Bone marrow (tissue), 2 donors: ENCODE results near the gene MMP24.

ENCODE experiments used
- DNase-seq, 2 donors: peaks; one replicate each; lab custom pipeline; 2025; lab: John Stamatoyannopoulos, UW

The MMP24 gene

DNA sequence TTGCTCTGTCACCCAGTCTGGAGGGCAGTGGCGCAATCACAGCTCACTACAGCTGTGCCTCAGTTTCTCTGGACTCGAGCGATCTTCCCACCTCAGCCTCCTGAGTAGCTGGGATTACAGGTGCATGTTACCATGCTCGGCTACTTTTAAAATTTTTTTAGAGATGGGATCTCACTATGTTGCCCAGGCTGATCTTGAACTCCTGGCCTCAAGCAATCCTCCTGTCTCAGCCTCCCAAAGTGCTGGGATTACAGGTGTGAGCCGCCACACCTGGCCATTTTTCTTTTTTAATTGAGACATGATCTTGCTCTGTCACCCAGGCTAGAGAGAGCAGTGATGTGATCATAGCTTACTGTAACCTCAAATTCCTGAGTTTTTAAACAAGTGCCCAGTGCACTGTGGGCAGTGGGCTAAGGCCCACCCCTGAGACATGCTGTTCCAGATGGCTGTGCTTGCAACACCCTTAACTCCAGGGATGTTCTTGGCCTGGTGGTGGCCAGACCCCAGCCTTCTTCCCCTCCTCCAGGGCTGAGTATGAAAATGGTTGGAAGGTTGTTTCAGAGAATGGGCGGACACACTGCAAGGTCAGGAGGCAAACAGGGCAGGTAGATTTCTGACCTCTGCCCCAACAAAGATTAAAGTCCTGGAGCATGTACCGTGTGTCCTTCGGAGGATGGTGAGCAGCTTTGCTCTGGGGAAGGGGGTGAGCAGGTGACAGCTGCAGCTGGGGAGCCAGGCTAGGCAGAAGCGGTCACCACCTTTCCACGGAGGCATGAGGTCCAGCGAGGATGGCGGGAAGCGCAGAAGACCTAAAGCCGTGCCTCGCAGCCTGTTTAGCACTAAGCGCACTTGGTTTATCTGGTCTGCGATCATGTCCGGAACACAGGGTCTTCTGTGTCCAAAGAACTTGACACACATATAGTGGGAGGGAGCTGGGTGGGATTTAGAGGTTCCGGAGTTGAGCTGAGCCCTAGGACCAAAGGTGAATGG, 67.1 kb downstream of the MMP24 start:
- DNase-seq, result no peak

GRCh38 chr20:35294293-35294685, 67.8 kb downstream of the MMP24 start:
- DNase-seq, result no peak

- no peak for DNase-seq
These were observed 68.6 kb downstream of the MMP24 start for GRCh38 chr20:35295058-35295457.

DNA sequence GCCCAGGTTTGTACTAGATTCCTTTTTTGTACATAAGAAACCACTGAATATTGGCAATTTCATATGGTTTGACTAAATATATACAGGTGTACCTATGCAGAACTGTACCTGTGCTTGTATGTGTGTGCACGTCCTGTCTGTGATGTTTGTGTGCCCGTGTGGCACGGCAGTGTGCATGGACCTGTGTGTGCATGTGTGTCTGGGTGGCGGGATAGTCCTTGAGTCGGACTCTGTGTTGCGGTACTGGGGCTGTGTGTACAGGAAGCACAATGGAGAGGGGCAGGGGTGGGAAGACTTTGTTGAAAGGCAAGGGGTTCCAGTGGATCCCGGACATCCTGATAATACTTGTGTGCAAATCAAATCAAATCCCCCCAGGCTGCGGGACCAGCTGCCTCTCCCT, 69.2 kb downstream of the MMP24 start:
- no peak for DNase-seq

DNA sequence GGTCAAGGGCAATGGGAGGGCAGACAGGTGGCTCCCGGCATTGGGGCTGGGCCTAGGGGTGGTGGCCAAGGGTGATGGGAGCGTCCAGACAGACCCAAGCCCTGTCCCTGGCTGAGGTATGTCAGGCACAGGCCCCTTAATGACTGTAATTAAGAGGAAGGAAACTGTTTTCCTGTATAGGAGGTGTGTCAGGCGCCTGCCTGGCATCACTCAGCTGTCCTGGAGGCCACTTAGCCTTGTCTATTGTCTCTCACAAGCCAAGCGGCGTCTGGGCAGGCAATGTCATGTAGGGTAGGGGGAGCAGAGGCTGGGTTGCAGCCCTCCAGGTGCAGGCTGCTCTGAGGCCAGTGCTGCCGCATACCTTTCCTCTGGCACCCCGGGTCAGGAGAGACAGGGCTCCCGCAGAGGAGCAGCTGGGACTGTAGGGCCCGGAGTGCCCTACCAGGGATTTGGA, 69.6 kb downstream of the MMP24 start:
- no peak for DNase-seq

DNA sequence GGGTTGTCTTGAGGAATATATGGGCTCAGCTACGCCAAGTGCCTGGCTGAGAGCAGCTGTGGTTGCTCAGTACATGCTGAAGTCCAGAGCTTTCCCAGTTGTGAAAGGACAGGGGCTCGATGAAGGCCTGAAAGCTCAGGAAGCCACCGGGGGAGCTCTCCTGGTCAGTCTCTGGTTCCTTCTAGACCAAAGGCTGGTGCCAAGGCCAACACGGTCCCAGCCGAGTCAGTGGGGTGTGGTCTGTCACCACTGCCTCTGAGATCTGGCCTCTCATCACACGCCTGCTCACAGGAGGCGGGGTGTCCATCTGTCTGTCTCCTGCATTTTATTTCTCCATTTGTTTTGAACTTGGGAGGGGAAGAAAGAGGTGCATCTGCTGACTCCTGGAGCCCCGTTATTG, 70.7 kb downstream of the MMP24 start:
- no peak for DNase-seq

GRCh38 chr20:35297740-35298139, 71.2 kb downstream of the MMP24 start:
- DNase-seq, result no peak

GRCh38 chr20:35298264-35298663, 71.8 kb downstream of the MMP24 start:
- no peak for DNase-seq

- no peak for DNase-seq
These were observed 73.3 kb downstream of the MMP24 start for GRCh38 chr20:35299780-35300179.

DNA sequence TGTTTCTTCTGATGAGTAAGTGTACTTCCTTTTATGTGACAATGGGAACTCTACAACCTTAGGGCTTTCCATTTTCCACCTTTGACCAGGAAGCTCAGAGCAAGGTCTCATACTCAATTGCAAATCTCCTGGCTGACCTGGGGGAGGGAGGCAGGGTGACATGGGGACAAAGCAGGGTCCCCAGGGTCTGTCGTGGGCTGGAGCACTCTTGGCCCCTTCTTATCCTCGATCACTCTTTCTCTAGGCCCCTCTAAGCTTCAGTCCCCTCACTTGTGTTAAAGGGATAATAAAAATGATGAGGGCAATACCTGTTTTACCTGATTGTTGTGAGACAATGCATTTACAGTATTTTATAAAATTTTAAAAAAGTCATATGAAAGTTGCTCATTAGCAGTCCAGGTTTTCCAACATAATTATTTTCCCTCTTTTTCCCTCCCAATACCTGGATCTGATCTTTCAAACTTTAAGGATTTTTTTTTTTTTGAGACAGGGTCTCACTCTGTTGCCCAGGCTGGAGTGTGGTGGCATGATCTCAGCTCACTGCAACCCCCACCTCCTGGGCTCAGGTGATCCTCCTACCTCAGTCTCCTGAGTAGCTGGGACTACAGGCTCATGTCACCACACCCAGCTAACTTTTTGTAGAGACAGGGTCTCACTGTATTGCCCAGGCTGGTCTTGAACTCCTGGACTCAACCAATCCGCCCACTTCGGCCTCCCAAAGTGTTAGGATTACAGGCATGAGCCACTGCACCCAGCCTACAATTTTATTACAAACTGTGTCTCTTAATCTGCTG, 74.2 kb downstream of the MMP24 start:
- no peak for DNase-seq

GRCh38 chr20:35301426-35301825, 74.9 kb downstream of the MMP24 start:
- no peak for DNase-seq

- no peak for DNase-seq
These were observed 76.2 kb downstream of the MMP24 start for GRCh38 chr20:35302421-35303335.

DNA sequence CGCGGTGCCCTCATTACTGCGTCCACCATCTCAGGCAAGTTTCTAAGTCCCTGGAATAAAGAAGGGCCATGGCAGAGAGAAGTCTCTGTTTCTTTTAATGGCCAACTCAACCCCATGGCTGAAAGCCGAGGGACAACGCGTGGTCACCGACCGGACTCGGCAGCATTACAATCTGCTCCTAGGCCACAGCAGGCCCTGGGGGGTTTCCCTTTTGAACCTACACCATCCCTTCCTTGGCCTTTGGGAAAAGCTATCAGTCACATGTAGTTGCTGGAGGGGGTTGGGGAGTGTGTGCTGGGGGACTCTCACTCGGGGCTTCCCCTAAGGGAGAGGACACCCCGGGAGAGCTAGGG, 76.9 kb downstream of the MMP24 start:
- DNase-seq, result no peak

DNA sequence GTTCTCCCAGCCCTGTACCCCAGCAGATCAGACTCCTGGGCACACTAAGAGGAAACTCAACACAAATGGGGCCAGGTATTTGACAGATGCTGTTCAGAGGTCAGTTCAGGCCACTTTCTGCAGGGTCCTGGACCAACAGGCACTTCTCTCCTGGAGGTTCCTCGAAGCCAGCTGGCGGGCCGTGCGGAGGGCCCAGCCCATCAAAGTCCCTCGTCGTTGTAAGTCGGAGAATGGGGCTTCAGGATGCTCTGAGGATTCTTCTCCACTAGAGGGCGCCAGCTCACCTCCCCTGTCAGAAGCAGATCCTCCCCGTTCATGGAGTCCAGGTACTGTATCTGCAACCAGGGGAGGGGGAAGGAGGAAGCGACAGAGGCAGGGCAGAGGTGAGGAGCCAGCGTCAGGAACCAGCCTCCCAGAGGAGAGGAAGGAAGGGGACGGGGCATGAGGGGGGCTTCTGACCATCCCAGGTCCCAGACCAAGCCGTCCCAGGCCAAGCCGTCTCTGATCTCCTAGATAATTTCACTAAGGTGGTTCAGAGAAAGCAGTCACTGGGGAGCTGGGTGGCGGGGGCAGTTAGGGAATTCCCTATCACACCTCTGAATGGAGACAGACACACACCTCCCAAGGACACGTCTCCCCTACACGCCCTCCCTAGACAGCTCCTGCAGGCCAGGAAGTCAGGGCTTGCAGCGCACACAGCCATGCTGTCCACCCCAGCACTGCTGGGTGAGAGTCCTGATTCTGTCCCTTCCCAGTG, 77.4 kb downstream of the MMP24 start:
- DNase-seq, result peak; percentile 45 to 76

DNA sequence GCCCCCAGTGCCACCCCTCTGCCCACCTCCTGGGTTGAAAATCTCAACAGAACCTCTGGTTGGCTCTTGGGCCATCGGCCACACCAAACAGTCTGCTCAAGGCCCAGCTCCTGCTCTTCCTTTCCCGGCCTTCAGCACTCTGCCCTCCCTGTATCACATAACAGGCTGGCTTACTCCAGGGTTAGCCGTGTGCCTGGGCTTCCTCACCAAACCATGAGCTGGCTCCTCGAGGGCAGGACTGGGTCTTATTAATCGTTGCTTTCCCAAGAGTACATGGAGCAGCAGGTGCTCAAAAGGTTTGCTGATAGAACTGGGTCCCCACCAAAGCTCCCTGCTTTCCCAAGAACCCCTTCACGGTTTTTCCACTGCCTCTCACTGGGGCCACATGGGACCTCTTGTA, 78.5 kb downstream of the MMP24 start:
- DNase-seq, result no peak

DNA sequence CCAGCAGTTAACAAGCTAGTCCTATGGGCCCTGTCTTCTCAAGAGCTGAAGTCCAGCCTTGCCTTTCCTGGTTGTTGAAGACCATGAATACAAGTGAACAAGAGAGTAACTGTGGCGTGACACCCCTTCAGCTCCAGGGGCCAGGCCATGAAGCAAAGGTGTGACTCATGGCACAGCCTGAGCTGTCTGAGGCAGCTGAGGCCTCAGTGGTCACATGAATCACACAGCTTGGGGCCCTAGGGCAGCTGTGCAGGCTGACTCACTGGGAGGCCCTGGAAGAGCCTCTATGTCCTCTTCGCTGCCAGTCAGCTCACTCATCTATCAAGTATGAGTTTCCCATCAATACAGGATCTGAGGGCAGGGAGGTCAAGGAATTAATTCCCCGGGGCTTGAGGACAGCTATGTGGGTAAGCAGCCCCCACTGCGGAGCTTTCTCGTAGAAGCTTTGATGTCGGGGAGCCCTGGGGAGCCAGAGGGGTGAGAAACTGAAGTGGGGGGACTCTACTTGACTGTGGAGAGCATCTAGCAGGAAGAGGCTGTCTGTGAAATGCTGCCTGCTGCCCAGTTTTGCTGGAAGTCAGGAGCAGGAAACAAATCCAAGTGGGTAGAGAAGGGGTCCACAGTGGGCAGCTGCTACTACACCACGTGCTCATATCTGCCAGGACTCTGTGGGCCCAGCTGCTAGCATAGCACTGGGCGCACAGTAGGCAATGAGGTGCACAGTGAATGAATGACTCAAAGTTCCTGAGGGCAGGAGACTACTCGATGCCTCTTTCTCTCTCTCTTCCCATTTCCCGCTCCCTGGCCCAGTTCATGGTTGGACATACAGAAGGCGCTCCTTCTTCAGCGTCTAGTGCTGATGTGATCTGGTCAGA, 79.4 kb downstream of the MMP24 start:
- peak; percentile 21 to 48 for DNase-seq

DNA sequence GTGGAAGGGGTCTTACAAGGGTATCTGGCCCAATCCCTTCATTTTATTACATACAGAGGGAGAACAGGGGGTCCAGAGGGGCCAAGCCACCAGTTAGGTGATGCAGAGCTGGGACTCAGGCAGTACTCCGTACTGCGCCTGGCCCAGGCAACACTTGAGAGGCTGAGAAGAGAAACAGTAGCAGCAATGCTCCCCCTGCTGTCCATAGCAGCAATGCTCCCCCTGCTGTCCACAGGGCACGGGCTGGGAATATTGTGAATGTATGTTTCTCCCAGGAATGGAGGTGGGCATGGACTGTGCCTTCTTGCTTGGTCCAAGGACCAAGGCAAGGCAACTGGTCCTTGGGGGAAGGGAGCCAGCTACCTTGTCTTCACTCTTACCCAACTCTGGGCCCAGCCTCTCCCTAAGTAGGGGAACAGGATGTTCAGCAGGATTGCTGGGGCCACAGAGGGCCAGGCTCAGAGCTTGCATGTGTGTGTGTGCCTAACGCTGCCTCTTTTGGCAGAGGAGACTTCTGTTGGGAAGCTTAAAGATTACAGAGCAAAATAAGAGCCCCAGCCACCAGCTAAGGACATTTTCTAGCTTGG, 80.5 kb downstream of the MMP24 start:
- peak in 1 of 2 donors; percentile 30 for DNase-seq

DNA sequence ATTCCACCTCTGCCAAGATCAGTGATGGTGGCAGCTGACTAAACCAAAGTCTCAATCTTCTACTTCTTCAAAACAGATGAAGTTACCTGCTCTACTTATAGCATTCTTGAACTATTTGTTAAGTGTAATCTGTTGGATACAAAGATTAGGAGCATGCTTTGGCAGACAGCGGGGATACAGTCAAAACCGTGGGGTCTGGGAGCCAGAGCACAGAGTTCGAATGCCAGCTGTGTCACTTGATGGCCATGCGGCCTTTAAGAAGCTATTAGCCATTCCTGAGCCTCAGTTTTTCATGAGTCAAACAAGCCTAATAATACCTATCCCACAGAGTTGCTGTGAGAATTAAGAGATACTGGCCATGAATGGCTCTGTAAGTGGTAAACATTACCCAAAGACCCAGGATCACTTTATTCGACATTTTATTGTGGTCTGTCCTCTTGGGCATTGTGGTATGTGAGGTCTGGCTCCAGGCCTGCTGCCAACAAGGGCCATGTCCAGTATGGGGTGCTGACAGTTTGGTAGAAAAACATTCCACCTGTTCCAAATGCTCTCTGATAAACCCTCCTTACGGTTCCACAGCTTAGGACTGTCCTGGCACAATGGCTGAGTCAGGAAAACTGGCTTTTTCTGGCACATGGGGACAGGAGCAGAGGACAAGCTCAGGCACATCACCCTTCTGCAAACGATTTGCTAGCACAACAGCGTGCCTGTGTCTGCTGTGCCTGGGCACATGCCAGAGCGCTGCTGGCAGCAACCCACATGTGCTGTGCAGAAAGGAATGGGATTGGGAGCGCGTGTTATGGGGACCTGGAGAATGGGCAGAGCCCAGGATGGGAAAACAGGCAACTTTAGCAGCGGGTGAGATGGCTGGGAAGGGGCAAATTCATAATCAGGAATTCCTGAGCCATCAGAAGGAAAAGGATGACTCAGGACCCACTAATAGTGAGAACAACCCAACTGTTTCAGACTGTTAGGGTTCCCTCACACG, 81.5 kb downstream of the MMP24 start:
- no peak for DNase-seq

DNA sequence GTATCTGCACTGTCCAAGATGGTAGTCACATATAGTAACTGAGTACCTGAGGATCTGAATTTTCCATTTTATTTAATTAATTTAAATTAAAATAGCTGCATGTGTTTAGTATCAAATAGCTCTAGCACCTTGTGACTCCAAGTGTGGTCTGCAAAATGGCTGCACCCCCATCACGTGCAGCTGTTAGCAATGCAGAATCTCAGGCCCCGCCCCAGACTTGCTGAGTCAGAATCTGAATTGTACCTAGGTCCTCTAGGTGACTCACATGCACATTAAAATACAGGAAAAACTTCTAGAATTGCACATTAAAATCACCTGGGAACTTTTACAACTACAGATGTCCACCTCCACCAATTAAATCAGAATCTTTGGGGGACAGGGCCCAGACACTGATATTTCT, 84.9 kb downstream of the MMP24 start:
- DNase-seq, result no peak
